ENCODE data around the gene FANCI.
"Not testable (repeated sequence)": the region's sequence is repeated elsewhere in the genome, so short reads cannot be mapped to it uniquely, and the experiment has no call there.

FANCI gene

GRCh38 chr15:89226359-89227221 lies 17.2 kb upstream of the FANCI start:
- DNase-seq, result no peak

DNA sequence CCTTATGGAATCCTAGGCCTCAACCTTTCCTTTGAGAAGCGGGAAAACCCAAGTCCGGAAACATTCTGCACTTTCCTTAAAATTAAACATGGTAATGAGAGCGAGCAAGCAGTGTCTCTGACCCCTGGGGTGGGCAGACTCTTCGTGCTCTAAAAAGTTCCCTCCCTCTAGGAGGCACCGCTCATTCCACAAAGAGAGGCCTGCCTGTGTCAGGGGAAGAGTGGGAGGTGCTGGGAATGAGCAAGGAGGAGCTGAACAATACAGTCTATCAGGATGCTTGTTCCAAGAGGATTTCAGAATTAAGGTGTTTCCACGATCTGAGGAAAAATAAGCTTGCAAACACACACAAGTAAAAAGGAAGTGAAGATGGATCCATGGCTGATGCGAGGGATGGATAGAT lies 16.4 kb upstream of the FANCI start:
- no peak for DNase-seq

DNA sequence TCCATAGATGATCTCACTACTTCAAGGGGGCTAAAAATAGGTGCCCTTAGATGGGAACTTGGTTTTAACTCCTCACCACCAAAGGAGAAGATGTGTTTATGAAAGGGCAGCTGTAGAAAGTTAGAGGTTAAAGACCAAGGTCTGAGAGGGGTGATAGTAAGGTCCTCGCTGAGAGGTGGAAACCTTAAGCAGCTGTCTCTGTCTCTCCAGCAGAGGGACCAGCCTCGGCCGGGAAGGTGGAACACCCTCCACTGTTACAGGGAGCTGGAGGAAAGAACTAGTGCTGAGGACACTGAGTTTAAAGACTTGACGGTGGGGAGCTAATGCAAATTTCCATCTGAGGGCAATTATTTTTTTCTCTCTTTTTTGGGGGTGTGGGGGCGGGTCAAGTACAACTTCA lies 13.5 kb upstream of the FANCI start:
- DNase-seq, result no peak

- DNase-seq, result no peak
These were observed 11.9 kb upstream of the FANCI start for GRCh38 chr15:89231832-89232231.

- not testable (repeated sequence) for DNase-seq
These were observed 3.6 kb upstream of the FANCI start for GRCh38 chr15:89239883-89240810.

DNA sequence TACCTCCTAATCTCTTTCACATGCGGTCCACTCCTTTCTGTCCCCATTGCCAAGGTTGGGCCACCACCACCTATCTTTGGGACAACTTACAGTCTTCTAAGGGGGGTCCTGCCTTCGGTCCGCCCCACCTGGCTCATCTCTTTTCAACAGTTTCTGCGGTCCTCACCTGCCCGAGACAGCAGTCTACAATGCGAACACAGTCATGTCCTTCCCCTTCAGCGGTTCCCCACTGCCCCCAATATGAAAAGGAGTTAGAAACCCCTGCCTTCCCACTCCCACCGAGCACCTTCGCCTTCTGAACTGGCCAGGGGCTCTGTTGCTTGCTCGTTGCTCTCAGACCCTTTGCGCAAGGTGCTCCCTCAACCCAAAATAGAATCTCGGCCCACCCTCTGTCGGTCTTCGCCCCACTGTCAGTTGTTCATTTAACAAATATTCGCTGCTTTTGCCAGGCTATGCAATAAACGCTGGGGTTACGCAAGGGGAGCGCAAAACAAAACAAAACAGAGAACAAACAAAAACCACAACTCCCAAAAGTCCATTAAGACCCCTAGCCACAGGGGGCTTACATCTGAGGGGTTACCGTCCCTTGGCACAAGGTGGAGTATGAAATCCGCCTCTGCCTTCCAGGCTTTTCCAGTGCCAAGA lies 611 bp upstream of the FANCI start:
- DNase-seq, result no peak

DNA sequence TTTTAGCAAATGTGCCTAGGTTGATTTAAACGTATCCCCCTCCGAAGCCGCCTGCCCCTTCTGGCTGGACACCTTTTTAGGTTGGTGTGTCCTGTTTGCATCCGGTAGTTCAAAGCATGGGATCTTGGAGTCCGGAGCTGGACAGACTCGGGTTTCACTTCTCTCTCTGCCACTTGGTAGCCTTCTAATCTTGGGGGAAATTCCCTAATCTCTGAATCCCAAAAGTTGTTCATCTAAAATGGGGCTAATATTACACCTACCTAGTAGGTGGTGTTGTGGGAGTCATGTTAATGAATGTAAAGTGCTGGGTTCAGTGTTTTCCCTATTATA lies 760 bp downstream of the FANCI start:
- DNase-seq, result no peak

DNA sequence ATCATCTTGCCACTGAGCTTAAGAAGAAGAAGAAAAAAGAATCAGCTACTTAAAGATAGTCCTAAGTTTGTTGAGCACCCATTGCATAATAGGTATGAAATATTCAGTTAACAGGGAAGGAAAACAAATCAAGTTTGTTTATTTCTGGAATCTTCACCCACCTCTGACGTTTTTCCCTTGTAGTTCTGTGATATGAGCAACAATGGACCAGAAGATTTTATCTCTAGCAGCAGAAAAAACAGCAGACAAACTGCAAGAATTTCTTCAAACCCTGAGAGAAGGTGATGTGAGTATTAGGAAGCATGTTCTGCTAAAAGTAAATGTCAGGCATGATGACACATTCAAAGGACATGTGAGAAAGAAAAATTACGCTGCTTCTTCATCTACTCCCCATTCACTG lies 3.7 kb downstream of the FANCI start:
- no peak for DNase-seq

DNA sequence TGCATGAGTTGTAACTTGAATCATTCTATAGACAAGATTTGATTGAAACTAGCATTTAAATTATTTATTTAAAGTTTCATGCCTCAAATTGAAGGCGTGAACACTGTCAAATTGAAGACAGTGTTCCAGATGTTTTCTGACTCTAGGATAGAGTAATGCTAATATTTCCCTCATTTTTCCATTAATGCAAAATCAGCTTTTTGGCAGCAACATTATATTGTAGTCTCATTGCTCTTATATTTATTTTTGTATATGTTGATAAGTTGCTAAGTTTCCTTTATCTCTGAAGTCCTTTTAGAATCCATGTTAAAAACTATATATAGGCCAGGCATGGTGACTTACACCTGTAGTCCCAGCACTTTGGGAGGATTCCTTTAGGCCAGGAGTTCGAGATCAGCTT lies 4.8 kb downstream of the FANCI start:
- DNase-seq, result no peak

DNA sequence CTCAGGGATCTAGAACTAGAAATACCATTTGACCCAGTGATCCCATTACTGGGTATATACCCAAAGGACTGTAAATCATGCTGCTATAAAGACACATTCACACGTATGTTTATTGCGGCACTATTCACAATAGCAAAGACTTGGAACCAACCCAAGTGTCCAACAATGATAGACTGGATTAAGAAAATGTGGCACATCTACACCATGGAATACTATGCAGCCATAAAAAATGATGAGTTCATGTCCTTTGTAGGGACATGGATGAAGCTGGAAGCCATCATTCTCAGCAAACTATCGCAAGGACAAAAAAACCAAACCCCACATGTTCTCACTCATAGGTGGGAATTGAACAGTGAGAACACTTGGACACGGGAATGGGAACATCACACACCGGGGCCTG lies 6.4 kb downstream of the FANCI start:
- DNase-seq, result not testable (repeated sequence)

- not testable (repeated sequence) for DNase-seq
These were observed 33.5 kb downstream of the FANCI start for GRCh38 chr15:89277281-89277680.

DNA sequence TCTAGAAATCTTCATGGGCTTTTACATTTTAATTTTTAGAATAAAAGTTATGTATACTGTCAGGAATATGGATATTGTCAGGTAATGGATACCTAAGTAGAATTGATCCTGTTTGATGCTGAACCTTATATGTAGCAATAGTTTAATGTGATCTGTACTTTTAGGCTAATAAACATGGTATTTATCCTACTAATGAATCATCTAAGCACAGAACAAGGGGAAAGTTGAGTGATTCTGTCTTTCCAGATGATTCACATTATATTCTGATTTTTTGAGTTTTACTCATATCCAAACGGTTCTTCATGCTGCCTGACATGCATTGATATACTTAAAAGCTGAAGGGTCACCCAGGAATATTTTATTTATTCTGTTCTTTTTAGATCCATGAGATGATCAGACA lies 34.5 kb downstream of the FANCI start:
- DNase-seq, result no peak

- no peak for DNase-seq
These were observed 38.9 kb downstream of the FANCI start for GRCh38 chr15:89282631-89283030.

GRCh38 chr15:89283201-89283600 lies 39.4 kb downstream of the FANCI start:
- DNase-seq, result no peak

GRCh38 chr15:89291934-89292438 lies 48.2 kb downstream of the FANCI start:
- no peak for DNase-seq

- no peak for DNase-seq
These were observed 49.2 kb downstream of the FANCI start for GRCh38 chr15:89293012-89293411.

- DNase-seq, result no peak
These were observed 56.1 kb downstream of the FANCI start for GRCh38 chr15:89299896-89300295.

DNA sequence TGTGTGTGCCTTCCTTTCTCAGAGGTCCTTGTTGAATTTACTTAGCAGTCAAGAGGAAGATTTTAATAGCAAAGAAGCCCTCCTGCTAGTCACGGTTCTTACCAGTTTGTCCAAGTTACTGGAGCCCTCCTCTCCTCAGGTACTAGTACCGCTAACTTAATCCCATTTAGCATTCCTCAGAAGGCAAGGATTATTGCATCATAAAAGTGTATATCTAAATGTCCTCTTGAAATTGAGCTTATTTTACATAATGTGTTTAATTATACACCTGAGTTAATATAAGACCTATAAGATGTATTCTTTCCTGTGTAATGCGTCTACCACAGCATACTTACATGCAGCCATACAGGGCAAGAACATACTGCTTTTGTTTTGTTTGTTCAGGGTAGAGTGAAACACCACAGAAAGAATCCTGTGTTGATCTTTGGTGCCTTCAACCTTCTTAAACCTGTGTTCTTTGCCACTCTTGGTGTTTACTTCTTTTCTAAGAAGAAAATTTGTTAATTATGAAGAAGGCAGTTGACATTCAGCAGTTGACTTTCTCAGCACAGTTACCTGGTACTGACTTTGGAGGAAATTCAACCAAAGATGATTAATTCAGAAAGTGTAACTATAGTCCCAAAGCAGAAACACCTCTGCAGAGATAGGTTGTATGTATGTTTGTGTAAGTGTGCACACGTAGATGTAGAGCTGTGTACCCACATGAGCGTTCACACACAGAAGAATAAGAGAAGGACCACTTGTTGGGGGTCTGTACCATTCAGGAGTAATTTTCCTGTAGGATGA lies 57.7 kb downstream of the FANCI start:
- no peak for DNase-seq

DNA sequence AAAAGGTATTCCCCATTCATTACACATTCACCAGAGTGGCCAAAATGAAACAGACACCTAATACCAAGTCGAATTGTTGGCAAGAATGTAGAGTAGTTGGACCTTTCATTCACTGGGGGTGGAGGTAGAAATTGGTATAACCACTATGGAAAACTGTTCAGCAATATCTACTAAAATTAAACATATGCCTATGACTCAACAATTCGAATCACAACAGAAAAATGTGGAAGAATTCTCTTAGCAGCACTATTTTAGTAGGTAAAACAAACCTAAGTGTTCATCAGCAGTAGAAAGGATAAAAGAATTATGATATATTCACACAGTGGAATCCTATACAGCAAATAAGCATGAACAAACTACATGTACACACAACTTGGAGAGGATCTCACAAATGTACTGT lies 60.2 kb downstream of the FANCI start:
- DNase-seq, result no peak

GRCh38 chr15:89305395-89305794 lies 61.6 kb downstream of the FANCI start:
- DNase-seq, result no peak

DNA sequence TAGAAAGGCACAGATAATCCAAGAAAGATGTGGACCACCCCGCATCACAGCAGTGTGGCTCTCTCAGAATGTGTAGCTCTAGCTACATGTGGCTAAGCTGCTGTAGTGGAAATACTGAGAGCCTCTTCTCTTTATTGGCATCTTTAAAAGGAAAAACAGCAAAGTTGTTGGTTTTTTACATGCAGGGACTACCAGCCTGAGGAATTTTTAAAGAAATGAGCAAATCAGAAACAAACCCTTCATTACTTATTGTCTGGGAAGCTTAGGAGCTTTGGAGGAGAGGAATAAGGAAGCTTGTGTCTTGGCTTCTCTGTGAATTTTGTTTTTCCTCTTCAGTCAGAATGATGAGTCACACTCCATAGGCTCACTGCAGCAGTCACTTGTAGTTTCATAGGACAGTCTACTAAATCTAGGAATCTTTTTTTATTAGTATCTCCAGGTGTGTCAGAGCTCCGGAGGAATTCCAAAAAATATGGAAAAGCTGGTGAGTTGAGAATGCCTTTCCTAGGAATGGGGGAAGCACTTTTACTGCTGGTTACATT lies 63.3 kb downstream of the FANCI start:
- DNase-seq, result no peak

DNA sequence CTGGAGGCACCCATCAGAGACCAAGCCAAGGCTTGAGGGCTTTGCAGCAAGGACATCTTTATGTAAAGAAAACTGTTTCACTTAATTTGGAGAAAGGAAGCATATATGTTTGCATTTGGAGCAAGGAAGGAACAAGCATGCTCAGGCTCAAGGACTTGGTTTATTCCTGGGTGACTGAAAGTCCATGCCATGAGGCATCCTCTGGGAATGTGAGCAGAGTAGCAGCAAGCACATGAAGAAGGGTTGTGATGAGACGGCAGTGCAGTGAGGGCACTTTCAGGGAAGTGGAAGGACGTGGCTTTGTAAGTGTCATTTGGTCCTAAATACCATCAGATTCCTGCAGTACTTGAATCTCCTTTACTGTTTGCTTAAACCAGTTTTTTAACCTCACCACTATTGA lies 64.0 kb downstream of the FANCI start:
- DNase-seq, result no peak
